GM21529 (cell line): Measurements from ENCODE around the gene FAM76B.

ENCODE experiments used
- ATAC-seq: cut with Tn5 transposase; IDR thresholded peaks from one replicate; pipeline ENCODE4 v1.9.1; 2021; ENCODE audit not compliant: unreplicated experiment

The FAM76B gene

DNA sequence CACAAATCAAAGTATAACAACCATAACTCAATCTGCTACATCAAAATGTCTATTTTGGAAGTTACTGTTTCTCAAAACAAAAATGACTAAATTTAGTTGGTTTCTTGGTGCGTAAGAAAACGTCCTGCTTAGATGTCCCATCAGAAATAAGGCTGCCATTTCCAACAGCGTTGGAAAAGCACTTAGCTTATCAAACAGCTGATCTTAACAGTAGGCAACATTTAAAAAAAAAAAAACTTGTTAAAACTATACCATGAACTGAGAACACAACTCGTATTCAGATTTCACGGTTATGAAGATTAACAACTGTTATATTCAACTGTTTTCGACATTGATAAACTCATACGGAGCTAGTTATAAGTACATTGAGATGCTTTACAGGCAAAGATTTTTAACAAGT, 3.1 kb upstream of the FAM76B start:
- no peak for ATAC-seq

DNA sequence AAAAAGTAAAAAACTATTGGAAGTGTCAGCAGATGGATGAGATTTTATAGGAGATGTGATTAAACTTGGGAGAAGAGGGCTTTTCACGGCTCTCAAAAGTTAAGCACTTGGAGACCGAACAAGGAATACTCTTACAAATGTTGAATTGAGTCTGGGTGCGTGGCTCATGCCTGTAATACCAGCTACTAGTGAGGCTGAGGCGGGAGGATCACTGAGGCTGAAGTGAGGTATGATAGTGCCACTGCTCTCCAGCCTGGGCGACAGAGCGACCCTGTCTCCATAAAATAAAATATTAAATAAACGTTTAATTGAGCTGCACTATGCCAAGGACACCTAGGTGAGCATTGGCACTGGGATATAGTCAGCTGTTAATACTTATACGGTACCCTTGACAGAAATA, 2.6 kb upstream of the FAM76B start:
- ATAC-seq = no peak

DNA sequence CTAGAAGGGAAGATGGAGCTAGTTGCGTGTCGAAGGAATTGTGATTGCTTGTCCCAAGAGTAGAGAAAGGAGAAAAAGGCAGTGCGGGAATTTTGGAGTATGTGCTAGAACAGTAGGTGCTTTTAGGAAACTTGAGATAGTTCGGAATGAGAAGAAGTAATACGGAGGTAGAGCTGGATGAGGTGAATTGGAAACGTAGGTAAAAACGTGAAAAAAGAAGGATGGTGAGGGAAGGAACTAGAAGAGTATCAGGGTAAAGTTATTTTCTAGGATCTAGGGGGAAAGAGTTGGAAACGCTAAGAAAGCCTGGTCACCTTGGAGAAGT, 2.1 kb upstream of the FAM76B start:
- no peak for ATAC-seq

DNA sequence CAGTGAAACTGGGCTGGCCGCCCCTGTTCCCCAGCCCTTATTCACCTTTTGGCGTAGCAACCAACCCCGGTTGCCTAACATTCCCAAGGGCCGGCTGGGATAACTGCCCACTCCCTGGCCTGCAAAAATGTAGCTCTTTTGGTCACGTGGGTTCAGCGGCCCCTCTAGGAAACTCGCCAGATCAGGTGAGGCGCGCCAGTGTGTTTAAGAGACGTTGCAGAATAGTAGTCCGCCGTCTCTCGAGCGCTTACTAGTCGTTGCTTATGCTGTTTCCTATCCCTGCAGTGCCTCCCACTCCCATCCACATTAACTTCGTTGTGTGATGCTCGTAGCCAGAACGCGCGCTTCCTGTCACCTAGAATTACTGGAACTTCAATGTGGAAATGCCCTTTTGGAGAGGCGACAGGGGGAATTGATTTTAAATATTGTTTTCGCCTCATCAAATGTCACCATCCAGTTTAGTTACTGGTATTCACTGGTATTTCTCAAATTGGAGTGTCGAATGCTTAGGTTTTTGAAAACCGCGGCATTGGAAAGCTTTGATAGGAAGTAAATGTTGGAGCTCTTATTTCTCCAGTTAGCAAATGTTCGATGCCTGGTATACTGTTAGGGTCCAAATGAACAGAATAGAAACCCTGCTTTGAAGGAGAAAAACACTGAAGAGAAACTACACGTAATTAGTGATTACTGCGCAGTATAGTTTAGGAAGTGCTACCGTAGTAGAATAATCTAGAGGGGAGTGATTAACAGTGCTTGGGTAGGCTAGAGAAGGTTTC, 1.5 kb upstream of the FAM76B start:
- ATAC-seq = peak; percentile 15

DNA sequence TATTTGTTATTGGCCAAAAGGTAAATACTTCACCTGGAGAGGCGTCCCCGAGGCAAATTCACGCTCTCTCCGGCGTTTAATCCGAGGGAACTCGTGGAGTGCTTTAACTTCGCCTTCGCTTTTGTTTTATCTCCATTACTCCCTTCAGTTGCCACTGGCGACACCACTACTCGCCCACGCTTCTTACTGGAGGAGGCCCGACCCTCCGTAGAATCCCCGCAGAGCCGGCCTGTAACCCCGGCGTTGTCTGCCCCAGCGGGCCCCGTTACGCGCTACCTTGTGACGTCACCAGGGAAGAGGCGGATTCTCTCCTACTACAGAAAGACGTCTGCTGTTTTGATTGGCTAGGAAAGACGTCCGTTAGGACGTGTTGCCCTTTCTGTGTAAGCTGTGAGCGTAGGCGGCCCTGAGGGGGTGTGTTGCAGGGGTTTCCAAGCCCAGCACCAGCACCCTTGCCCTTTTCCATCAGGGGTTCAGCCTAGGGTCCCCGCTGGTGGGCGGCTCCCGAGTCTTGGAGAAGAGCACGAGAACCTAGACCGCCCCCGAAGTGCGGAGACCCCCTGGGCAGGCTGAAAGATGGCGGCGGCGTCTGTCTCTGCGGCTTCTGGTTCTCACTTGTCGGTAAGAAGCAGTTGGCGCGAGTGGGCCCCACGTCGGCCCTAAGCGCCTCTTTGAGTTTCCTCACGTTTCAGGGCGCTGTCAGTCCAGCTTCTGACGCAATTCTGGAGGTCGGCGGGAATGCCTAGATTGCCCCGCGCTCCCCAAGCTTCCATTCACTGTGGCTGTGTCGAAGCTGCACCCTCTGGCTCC, 746 bp upstream of the FAM76B start, which contains the start of gene CEP57:
CEP57 (plus strand) TSS at position 376 of the 810 bp plus-strand sequence; CDS start at position 577, 201 bp downstream.
- ATAC-seq = peak; percentile 70

DNA sequence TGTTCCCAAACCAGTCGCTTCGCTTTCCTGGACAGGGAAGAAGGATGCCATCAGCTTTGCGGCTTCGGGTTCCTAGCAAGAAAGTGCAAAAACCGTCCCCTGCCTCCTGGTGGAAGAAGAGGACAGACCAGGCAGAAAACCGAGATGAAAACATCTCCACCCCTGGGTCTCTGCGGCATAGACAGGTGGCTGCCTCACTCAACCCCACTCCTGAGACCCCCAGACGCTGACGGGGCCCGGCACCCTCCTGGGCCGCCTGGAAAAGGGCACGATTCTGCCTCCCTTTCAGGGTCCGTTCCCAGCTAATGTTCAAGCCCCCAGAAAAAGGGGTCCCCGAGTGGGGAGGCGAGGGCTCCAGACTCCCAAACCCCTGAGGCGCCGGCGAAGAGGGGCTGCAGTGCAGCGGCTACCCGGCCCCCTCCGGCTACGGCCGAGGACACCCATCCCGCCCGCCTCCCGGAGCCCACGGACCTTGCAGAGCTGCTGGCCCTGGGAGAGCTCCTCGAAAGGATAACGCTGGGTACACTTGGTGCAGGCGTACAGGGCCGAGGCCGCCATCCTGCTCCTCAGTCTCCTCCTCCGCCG, 569 bp downstream of the FAM76B start:
- ATAC-seq = no peak

DNA sequence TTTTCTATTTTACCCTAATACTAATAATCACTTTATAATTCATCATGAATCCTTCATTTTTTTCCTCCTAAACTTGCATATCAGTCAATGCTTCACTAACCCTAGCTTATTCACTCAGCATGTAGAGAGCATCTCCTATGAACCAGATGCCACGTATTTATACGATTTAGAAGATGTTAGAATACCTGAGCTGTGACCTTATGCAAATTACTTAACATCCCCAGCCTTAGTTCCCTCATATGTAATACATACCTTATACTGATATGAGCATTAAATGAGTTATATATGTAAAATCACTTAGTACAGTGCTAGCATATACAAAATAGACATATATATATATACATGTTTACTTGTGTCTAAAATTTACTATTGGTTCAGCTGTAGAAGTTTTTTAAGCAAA, 9.0 kb downstream of the FAM76B start:
- no peak for ATAC-seq

DNA sequence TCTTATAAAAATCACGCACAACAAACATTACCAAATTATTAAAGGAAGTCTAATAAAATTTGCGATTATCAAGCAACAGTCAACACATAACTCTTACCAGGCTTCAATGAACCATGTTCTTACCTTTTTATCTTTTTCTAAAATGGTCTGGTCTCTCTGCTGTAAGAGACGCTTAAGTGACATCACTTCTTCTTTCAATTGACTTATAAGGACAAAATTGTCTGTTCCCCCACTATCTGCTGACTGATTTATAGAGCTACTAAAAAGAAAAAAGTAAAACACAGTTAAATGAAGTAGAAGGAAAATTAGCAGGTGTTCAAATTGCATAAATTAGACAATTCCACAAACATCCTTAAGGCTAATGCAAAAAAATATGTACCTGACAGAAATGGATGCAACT, 10.9 kb downstream of the FAM76B start:
- no peak for ATAC-seq

DNA sequence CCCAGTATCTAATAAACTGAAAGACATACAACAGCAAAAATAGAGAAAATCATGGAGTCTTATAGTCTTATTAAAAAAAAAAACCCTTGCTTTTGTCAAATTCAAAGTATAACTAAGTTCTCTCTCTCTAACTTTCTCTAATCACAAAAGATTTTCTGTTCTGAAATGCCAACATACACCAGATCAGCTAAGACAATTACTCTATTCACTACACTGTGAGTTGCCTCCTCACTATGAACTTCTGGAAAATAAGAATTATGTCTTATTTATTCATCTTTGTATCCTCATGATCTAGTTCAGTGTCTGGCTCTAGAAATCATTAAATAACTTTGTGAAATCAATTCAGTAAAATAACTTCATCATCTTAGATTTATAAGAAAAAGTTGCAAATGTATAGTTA, 12.7 kb downstream of the FAM76B start:
- no peak for ATAC-seq

DNA sequence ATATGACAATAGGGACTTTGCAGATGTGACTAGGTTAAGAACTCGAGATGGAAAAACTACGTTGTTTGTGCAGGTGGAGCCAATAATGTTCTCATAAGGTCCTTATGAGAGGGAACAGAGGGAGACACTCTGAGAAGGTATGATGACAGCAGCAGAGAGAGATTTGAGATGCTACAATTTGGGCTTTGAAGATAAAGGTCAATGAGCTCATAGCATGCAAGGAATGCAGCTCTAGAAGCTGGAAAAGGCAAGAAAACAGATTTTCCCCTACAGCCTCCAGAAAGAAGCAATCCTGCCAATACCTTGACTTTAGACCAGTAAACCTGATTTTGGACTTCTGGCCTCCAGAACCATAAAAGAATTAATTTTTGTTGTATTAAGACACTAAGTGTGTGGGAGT, 21.1 kb downstream of the FAM76B start:
- ATAC-seq = no peak

DNA sequence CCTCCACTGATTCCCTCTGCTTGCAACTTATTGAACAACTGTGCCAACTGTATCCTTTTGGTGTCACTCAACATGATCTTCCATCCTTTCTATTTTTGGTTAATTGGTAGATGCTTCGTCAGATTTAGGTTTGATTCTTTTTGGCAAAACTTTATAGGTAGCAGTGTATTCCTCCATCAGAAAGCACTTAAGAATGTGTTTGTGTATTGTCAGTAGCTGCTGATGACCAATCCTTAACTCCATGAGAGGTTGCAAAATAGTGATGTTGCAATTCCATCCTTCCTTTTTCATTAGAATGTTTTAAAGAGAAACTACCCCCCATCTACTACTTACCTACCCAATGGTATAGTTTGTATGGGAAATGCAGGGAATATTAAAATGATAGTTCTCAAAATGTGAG, 22.1 kb downstream of the FAM76B start:
- ATAC-seq = no peak

DNA sequence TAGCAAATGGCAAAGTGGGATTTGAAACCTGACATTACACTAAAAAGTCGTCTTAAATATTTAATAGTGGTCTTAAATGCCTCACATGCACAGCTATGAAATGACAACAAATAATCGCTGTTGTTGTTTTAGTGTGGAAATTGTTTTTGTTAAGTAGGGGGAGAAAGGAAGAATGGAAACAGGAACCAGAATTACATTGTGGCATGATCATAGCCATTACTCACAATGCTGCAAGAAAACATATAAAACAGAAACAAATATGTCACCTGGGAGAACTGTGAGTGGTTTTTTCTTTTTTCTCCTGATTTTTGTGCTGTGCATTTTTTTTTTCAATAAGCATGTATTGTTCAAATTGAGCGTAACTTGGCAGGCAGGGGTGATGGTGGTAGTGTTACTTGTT, 22.9 kb downstream of the FAM76B start:
- no peak for ATAC-seq

DNA sequence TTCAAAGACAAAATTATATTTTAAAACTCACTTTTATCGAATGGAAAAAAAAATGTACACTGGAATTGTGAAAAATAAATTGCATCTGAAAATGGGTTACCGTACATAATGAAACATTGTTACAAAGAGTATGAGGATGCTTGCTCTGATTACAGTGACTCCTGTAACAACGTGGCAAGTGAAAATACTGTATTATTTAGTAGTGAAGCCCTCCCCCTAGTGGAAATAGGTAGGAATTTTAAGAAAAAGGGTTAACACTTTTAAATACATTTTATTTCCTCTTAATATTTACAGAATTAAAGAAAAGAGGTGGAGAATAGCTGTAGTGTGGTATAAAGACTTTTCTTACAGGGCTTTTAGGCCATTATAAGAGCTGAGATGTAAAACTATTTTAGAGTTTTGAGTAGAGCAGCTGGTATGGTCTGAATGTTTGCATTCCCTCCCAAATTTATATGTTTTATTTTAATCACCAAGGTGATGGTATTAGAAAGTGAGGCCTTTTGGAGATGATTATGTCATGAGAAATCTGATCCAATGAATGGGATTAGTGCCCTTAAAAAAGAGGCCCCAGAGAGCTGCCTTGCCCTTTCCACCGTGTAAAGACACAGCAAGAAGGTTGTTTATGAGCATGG, 25.2 kb downstream of the FAM76B start:
- peak; percentile 65 for ATAC-seq

DNA sequence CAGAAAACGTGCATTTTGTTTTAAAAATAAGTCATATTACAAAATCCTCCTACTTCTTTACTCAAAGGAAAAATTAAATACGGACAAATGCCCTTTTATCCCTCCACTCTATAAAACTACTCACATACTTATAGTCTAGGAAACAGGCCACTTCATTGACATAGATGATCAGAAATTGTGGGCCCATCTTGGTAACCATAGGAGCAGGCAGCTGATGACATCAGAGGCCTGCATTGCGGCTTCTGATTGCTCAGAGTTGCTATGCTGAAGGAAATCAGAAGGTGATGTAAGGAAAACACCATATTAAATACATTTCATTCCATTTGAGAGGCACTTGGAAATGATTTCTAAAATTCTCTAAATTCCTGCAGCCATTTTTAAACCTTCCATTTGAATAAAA, 27.0 kb downstream of the FAM76B start:
- no peak for ATAC-seq

DNA sequence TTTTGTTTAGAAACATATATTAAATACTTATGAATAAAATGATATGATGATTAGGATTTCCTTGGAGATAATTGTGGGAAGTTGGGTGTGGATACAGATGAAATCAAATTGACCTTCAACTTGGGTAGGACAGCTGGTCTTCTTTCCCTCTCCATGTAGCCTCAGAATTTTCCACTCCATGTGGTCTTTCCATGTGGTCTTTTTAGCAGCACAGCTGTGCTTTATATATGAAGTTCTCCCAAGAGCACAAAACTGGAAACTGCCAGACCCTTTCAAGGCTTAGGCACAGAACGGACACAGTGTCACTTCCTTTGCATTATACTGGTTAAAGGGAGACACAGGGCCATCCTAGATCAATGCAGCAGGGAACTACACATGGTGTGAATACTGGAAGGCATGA, 28.6 kb downstream of the FAM76B start:
- no peak for ATAC-seq

DNA sequence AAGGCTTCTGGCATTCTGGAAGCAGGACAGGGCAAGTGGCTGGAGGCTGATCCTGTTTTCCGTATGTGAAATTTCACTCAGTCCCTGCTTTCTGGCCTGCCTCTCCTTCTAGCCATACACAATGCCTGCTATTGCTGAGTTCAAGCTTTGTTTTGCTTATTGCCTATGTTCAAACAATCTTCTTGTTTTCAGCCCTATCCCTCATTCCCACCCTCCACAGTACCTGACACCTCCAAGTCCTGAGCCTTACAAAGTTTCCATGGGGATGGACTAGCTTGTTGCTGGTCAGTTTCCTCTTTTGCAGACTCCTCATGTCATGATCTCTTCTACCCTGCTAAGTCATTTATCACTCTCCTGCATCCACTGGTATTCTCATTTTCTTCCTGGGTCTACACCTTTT, 38.1 kb downstream of the FAM76B start:
- no peak for ATAC-seq

DNA sequence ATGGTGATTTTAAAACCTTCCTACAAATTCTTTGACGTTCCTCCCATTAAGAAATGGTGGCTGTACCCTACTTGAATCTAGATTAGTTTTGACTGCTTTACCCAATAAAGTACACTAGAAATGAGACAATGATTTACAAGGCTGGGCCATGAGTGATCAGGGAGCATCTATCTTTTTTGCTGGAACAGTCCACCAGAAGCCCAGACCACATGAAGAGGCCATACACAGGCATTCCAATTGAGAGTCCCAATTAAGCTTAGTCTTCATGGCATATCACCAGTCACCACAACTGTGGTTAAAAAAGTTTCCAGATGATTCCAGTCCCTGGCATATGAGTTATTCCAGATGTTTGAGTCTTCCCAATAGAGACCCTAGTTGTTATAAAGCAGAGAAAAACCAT, 39.5 kb downstream of the FAM76B start:
- ATAC-seq = no peak

DNA sequence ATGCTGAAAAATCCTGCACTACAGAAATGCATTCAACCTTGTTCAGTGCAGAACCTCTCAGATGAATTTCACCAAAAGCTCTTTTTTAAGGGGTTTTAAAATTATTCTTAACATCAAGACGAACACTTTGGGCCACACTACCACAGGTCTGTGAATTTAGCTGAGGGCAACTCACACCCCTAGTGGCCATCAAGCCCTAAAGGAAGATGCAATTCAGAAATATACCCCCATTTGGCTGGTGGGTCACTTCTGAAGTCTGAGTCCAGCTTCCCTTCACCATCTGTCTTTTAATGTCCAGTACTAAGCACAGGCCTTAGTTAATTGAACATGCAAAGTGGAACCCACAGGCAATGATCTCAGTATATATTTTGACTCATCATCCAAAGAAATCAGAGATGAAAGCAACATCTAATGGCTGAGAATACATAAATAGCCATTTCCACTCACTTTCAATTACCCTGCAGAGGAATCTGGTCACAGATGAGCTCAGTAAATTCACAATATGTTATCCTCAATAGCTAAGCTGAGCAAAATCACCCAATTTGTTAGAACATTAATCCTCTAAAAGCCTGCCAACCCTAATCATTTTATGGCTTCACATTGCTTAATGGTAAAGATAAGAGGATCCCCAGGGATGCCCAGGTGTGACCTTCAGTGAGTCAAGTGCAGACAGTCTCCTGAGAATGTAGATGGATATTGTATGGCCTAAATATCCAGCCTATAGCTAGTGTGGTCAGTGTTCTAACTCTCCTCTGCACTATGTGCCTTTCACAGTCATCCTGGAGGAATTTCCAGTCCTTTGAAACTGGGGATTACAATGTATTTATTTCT, 50.3 kb downstream of the FAM76B start:
- no peak for ATAC-seq

DNA sequence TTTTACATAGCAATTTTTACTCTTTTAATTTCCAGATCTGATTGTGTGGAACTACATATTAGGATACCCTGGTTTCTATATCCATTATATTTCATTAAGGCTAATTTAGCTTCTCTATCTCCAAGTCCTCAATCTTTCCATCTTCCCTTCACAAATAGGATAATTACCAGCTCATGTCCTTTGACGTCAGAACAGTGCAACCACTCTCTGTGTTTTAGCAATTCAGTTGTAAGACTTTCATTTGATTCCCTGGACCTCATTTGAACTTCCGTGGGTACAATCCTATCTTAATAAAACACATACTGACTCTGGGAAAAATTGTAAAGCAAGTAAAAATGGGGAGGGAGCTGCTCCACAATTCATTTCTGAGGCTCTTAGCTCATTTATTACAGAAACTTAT, 52.8 kb downstream of the FAM76B start:
- ATAC-seq = no peak

DNA sequence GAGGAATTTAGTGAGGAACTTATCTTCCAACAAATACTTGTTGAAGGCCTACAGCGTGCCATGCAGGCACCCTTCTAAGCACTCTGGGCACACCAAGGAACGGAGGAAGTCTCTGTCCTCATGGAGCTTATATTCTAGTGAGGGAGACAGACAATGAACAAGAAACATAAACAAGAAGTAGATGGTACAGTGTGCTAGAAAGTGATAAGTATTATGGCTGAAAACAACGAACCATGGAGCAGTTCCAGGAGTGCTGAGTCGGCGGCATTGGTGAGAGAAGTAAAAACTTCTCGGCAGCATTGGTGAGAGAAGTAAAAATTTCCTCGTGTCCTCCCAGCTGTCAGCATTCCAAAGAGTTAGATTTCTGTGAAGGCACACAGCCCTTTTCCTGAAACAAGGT, 53.2 kb downstream of the FAM76B start:
- ATAC-seq = no peak
